ENCODE data around the gene WDTC1. TPM values are rescaled to one million over a fixed set of nuclear protein-coding genes. Genes with fewer than 3 reads are reported as not detected.
A peak's percentile ranks its signal among the peaks of the same experiment; 100 is the strongest.

WDTC1 gene
- total and polyA plus RNA-seq, 9 of the 15 experiments (the other 6 are each of a cell fraction or from before 2014, with no cell fraction given): 0.18 to 32.3 (median 8.8) TPM

DNA sequence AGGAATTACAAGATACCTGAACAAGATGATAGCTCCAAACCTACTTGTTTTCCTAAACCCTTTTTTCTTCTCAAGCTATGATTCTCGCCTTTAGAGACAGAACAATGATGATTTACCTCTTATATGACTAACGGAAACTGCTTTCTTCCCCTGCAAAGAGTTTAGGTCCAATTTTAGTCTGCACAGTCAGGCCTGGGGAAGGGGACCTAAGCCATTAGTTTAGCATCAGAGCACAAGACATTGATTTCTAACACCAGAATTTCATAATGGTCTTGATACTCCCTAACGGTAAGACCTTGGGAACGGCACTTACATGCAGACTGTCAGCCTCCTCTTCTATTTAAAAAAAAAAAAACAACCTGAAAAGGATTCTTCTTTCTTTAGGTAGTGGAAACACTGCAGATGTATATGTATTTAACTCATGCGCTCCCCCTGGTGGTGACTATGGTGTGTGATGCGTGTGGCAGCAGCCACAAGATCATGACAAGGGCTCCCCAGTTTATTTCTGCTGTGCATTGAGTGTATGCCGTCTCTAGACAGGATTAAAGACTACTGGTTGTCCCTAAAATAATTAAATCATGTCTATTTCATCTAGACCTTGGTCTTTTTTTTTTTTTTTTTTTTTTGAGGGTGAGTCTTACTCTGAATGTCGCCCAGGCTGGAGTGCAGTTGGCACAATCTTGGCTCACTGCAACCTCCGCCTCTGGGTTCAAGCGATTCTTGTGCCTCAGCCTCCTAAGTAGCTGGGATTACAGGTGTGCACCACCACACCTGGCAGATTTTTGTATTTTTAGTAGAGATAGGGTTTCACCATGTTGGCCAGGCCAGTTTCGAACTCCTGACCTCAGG is 50.2 kb downstream of the WDTC1 start (continued):
- TF ChIP-seq, protein P1, sequence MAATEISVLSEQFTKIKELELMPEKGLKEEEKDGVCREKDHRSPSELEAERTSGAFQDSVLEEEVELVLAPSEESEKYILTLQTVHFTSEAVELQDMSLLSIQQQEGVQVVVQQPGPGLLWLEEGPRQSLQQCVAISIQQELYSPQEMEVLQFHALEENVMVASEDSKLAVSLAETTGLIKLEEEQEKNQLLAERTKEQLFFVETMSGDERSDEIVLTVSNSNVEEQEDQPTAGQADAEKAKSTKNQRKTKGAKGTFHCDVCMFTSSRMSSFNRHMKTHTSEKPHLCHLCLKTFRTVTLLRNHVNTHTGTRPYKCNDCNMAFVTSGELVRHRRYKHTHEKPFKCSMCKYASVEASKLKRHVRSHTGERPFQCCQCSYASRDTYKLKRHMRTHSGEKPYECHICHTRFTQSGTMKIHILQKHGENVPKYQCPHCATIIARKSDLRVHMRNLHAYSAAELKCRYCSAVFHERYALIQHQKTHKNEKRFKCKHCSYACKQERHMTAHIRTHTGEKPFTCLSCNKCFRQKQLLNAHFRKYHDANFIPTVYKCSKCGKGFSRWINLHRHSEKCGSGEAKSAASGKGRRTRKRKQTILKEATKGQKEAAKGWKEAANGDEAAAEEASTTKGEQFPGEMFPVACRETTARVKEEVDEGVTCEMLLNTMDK (IDR thresholded peaks at IDR 0.05; ENCODE audit: borderline replicate concordance, insufficient read depth, low read depth, low read length, poor library complexity, severe bottlenecking): no peak
- TF ChIP-seq, protein P2, sequence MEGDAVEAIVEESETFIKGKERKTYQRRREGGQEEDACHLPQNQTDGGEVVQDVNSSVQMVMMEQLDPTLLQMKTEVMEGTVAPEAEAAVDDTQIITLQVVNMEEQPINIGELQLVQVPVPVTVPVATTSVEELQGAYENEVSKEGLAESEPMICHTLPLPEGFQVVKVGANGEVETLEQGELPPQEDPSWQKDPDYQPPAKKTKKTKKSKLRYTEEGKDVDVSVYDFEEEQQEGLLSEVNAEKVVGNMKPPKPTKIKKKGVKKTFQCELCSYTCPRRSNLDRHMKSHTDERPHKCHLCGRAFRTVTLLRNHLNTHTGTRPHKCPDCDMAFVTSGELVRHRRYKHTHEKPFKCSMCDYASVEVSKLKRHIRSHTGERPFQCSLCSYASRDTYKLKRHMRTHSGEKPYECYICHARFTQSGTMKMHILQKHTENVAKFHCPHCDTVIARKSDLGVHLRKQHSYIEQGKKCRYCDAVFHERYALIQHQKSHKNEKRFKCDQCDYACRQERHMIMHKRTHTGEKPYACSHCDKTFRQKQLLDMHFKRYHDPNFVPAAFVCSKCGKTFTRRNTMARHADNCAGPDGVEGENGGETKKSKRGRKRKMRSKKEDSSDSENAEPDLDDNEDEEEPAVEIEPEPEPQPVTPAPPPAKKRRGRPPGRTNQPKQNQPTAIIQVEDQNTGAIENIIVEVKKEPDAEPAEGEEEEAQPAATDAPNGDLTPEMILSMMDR (IDR thresholded peaks at IDR 0.05 in 2 of 3, conservative IDR thresholded peaks at IDR 0.05 in 1 of 3; ENCODE audit: insufficient read depth in 2 of 3, low read depth in 1 of 3, low read length in 3 of 3): peak; percentile 88 to 94 (median 89)
- TF ChIP-seq, protein P3, sequence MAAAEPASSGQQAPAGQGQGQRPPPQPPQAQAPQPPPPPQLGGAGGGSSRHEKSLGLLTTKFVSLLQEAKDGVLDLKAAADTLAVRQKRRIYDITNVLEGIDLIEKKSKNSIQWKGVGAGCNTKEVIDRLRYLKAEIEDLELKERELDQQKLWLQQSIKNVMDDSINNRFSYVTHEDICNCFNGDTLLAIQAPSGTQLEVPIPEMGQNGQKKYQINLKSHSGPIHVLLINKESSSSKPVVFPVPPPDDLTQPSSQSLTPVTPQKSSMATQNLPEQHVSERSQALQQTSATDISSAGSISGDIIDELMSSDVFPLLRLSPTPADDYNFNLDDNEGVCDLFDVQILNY (CRISPR knock-in tag; IDR thresholded peaks at IDR 0.05): no peak
- TF ChIP-seq SP1 (CRISPR knock-in tag; IDR thresholded peaks at IDR 0.05) (peak; percentile 25; the same call in 1 of the 2 replicates), FOXM1 (IDR thresholded peaks at IDR 0.05; ENCODE audit: low read depth) (no peak), FOXM1 (CRISPR knock-in tag; IDR thresholded peaks at IDR 0.05; ENCODE audit: low read depth) (no peak), RAD21 (CRISPR knock-in tag; conservative IDR thresholded peaks at IDR 0.05 in 1 of 2, IDR thresholded peaks at IDR 0.05 in 1 of 2) (peak; percentile 82 to 94), NR2C2 (CRISPR knock-in tag; IDR thresholded peaks at IDR 0.05) (no peak), NR2C2 (tag; IDR thresholded peaks at IDR 0.05) (no peak), TCF7 (IDR thresholded peaks at IDR 0.05; ENCODE audit: borderline replicate concordance) (no peak), GABPB1 (CRISPR knock-in tag; IDR thresholded peaks at IDR 0.05) (no peak), NCOA6 (IDR thresholded peaks at IDR 0.05) (no peak), DIDO1 (tag; IDR thresholded peaks at IDR 0.05; ENCODE audit: low read depth) (no peak), ZNF695 (CRISPR knock-in tag; IDR thresholded peaks at IDR 0.05) (no peak), NCOA2 (IDR thresholded peaks at IDR 0.05; ENCODE audit: partially characterized antibody in 2 of 2) (no peak), PTTG1 (tag; IDR thresholded peaks at IDR 0.05; ENCODE audit: low read depth) (no peak)
- TF ChIP-seq, protein P4, sequence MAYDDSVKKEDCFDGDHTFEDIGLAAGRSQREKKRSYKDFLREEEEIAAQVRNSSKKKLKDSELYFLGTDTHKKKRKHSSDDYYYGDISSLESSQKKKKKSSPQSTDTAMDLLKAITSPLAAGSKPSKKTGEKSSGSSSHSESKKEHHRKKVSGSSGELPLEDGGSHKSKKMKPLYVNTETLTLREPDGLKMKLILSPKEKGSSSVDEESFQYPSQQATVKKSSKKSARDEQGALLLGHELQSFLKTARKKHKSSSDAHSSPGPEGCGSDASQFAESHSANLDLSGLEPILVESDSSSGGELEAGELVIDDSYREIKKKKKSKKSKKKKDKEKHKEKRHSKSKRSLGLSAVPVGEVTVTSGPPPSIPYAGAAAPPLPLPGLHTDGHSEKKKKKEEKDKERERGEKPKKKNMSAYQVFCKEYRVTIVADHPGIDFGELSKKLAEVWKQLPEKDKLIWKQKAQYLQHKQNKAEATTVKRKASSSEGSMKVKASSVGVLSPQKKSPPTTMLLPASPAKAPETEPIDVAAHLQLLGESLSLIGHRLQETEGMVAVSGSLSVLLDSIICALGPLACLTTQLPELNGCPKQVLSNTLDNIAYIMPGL (CRISPR knock-in tag; IDR thresholded peaks at IDR 0.05): no peak
- TF ChIP-seq, protein P5, sequence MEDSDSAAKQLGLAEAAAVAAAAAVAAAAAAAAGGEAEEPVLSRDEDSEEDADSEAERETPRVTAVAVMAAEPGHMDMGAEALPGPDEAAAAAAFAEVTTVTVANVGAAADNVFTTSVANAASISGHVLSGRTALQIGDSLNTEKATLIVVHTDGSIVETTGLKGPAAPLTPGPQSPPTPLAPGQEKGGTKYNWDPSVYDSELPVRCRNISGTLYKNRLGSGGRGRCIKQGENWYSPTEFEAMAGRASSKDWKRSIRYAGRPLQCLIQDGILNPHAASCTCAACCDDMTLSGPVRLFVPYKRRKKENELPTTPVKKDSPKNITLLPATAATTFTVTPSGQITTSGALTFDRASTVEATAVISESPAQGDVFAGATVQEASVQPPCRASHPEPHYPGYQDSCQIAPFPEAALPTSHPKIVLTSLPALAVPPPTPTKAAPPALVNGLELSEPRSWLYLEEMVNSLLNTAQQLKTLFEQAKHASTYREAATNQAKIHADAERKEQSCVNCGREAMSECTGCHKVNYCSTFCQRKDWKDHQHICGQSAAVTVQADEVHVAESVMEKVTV (CRISPR knock-in tag; IDR thresholded peaks at IDR 0.05): peak; percentile 75

Data from K562 (cell line).